ENCODE measurements around the gene MAPK7. TPM values are rescaled to one million over a fixed set of nuclear protein-coding genes. Genes with fewer than 3 reads are reported as not detected.

The MAPK7 gene
- total RNA-seq, 1 experiment from 2014 or later, result 20.8 TPM

DNA sequence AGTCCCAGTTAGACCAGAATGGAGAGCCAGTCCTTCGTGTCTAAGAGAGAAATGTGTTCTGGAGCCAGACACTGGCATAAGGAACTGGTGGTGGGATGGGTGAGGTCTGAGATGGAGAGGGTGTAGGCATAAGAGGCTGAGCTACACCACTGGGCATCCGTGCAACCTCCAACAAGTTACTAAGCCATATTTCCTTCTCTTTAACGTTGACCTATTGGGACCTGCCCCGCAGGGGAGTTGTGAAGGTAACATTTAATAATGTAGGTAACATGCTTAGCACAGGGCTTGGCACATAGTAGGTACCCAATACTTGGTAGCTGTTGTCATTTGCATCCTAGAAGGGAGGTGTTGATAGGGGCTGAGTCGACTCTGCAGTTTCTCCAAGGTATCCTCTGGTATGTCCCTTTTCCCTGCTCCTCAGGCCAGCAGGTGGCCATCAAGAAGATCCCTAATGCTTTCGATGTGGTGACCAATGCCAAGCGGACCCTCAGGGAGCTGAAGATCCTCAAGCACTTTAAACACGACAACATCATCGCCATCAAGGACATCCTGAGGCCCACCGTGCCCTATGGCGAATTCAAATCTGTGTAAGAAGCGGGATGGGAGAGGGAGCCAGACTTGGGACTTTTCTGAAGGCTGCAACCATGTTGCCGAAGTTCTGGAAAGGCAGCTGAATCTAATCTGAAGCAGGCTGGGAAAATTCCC lies 1.2 kb downstream of the MAPK7 start:
- TF ChIP-seq, protein P1, sequence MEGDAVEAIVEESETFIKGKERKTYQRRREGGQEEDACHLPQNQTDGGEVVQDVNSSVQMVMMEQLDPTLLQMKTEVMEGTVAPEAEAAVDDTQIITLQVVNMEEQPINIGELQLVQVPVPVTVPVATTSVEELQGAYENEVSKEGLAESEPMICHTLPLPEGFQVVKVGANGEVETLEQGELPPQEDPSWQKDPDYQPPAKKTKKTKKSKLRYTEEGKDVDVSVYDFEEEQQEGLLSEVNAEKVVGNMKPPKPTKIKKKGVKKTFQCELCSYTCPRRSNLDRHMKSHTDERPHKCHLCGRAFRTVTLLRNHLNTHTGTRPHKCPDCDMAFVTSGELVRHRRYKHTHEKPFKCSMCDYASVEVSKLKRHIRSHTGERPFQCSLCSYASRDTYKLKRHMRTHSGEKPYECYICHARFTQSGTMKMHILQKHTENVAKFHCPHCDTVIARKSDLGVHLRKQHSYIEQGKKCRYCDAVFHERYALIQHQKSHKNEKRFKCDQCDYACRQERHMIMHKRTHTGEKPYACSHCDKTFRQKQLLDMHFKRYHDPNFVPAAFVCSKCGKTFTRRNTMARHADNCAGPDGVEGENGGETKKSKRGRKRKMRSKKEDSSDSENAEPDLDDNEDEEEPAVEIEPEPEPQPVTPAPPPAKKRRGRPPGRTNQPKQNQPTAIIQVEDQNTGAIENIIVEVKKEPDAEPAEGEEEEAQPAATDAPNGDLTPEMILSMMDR (IDR thresholded peaks at IDR 0.05; ENCODE audit: insufficient read depth in 1 of 2, low read depth in 1 of 2, low read length in 1 of 2, severe bottlenecking in 1 of 2, unreplicated experiment in 1 of 2), result no peak
- peaks cover 4% of the 10 kb centered on the region for H3K36me3 ChIP-seq (ENCODE audit: control insufficient read depth, insufficient read depth, low read length)
- Mint-ChIP-seq H3K36me3 (ENCODE audit: insufficient read depth, unreplicated experiment) (peaks cover 61% of the 10 kb centered on the region), H3K9me3 (ENCODE audit: unreplicated experiment) (no peaks in the 10 kb centered on the region), H3K4me3 (ENCODE audit: unreplicated experiment) (peak overlapping the region; percentile 99), H3K27me3 (ENCODE audit: insufficient read depth, unreplicated experiment) (no peaks in the 10 kb centered on the region), H3K4me1 (ENCODE audit: low read depth, unreplicated experiment) (peaks cover 6% of the 10 kb centered on the region), H3K27ac (ENCODE audit: unreplicated experiment) (peak overlapping the region; percentile 96)
- H3K4me3 ChIP-seq (ENCODE audit: low read depth, low read length), result peak overlapping the region; percentile 80
- ChIA-PET CTCF (interaction anchor here (0.7 to 2.5 kb wide), 2 partner anchors 17 to 710 kb away, joined by 3 to 69 read pairs; partner anchors contain the start of gene B9D1), POLR2A (no interaction called here)
- peaks cover 11% of the 10 kb centered on the region for H3K4me1 ChIP-seq
- intact Hi-C loops (cut with micrococcal nuclease; ENCODE audit: unreplicated experiment), result loop anchor here (5.0 kb wide), 2 partner anchors 53 to 68 kb away; no protein-coding TSS in a partner anchor
- no peak for DNase-seq
- no peaks in the 10 kb centered on the region for H3K27me3 ChIP-seq (replicated peaks; ENCODE audit: control insufficient read depth, insufficient read depth, low read length)
- BruUV-seq (replicated peaks), result no TSS peak
- no peaks in the 10 kb centered on the region for H3K9me3 ChIP-seq

DNA sequence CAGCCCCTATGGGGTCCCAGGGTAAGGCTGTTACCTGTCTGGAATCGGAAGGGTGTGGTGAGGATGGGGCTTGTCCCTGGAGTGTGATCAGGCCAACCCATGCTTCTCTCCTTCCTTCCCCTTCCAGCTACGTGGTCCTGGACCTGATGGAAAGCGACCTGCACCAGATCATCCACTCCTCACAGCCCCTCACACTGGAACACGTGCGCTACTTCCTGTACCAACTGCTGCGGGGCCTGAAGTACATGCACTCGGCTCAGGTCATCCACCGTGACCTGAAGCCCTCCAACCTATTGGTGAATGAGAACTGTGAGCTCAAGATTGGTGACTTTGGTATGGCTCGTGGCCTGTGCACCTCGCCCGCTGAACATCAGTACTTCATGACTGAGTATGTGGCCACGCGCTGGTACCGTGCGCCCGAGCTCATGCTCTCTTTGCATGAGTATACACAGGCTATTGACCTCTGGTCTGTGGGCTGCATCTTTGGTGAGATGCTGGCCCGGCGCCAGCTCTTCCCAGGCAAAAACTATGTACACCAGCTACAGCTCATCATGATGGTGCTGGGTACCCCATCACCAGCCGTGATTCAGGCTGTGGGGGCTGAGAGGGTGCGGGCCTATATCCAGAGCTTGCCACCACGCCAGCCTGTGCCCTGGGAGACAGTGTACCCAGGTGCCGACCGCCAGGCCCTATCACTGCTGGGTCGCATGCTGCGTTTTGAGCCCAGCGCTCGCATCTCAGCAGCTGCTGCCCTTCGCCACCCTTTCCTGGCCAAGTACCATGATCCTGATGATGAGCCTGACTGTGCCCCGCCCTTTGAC lies 2.4 kb downstream of the MAPK7 start:
- Mint-ChIP-seq H3K36me3 (ENCODE audit: insufficient read depth, unreplicated experiment) (peaks cover 69% of the 10 kb centered on the region), H3K9me3 (ENCODE audit: unreplicated experiment) (no peaks in the 10 kb centered on the region), H3K4me1 (ENCODE audit: low read depth, unreplicated experiment) (peaks cover 6% of the 10 kb centered on the region), H3K27me3 (ENCODE audit: insufficient read depth, unreplicated experiment) (no peaks in the 10 kb centered on the region), H3K27ac (ENCODE audit: unreplicated experiment) (no peak overlapping the region), H3K4me3 (ENCODE audit: unreplicated experiment) (no peak overlapping the region)
- no peaks in the 10 kb centered on the region for H3K9me3 ChIP-seq
- intact Hi-C loops (cut with micrococcal nuclease; ENCODE audit: unreplicated experiment), result no loop called here
- peaks cover 4% of the 10 kb centered on the region for H3K36me3 ChIP-seq (ENCODE audit: control insufficient read depth, insufficient read depth, low read length)
- no peak overlapping the region for H3K4me3 ChIP-seq (ENCODE audit: low read depth, low read length)
- CTCF ChIA-PET, result no interaction called here
- no peak for DNase-seq
- POLR2A ChIA-PET, result no interaction called here
- no TSS peak for BruUV-seq (replicated peaks)
- no peaks in the 10 kb centered on the region for H3K27me3 ChIP-seq (replicated peaks; ENCODE audit: control insufficient read depth, insufficient read depth, low read length)
- TF ChIP-seq, protein P1 (IDR thresholded peaks at IDR 0.05; ENCODE audit: insufficient read depth in 1 of 2, low read depth in 1 of 2, low read length in 1 of 2, severe bottlenecking in 1 of 2, unreplicated experiment in 1 of 2), result no peak
- H3K4me1 ChIP-seq, result peaks cover 11% of the 10 kb centered on the region

DNA sequence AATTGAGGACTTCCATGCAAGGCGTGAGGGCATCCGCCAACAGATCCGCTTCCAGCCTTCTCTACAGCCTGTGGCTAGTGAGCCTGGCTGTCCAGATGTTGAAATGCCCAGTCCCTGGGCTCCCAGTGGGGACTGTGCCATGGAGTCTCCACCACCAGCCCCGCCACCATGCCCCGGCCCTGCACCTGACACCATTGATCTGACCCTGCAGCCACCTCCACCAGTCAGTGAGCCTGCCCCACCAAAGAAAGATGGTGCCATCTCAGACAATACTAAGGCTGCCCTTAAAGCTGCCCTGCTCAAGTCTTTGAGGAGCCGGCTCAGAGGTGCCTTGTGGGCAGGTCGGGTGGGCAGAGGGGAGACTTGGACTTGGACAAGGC lies 3.1 kb downstream of the MAPK7 start:
- no peaks in the 10 kb centered on the region for H3K27me3 ChIP-seq (replicated peaks; ENCODE audit: control insufficient read depth, insufficient read depth, low read length)
- intact Hi-C loops (cut with micrococcal nuclease; ENCODE audit: unreplicated experiment), result no loop called here
- TF ChIP-seq, protein P1 (IDR thresholded peaks at IDR 0.05; ENCODE audit: insufficient read depth in 1 of 2, low read depth in 1 of 2, low read length in 1 of 2, severe bottlenecking in 1 of 2, unreplicated experiment in 1 of 2), result no peak
- Mint-ChIP-seq H3K4me1 (ENCODE audit: low read depth, unreplicated experiment) (no peaks in the 10 kb centered on the region), H3K36me3 (ENCODE audit: insufficient read depth, unreplicated experiment) (peaks cover 73% of the 10 kb centered on the region), H3K27me3 (ENCODE audit: insufficient read depth, unreplicated experiment) (no peaks in the 10 kb centered on the region), H3K4me3 (ENCODE audit: unreplicated experiment) (no peak overlapping the region), H3K9me3 (ENCODE audit: unreplicated experiment) (no peaks in the 10 kb centered on the region), H3K27ac (ENCODE audit: unreplicated experiment) (no peak overlapping the region)
- BruUV-seq (replicated peaks), result no TSS peak
- no peaks in the 10 kb centered on the region for H3K9me3 ChIP-seq
- peaks cover 5% of the 10 kb centered on the region for H3K36me3 ChIP-seq (ENCODE audit: control insufficient read depth, insufficient read depth, low read length)
- no peak overlapping the region for H3K4me3 ChIP-seq (ENCODE audit: low read depth, low read length)
- no peak for DNase-seq
- ChIA-PET POLR2A (no interaction called here), CTCF (no interaction called here)
- H3K4me1 ChIP-seq, result peaks cover 8% of the 10 kb centered on the region
